ENCODE results near the gene FBLN2.

FBLN2 gene

GRCh38 chr3:13665582-13666226 lies 116.8 kb downstream of the FBLN2 start:
- no peak for DNase-seq (ENCODE audit: low spot score)

GRCh38 chr3:13666227-13666619 lies 117.3 kb downstream of the FBLN2 start:
- DNase-seq (ENCODE audit: low spot score): no peak

- DNase-seq (ENCODE audit: low spot score): no peak
Observed at GRCh38 chr3:13666781-13667709, 118.1 kb downstream of the FBLN2 start.

- no peak for DNase-seq (ENCODE audit: low spot score)
Observed at GRCh38 chr3:13668136-13668535, 119.2 kb downstream of the FBLN2 start.

GRCh38 chr3:13669457-13669856 lies 120.5 kb downstream of the FBLN2 start:
- DNase-seq (ENCODE audit: low spot score): no peak

GRCh38 chr3:13670292-13670691 lies 121.4 kb downstream of the FBLN2 start:
- no peak for DNase-seq (ENCODE audit: low spot score)

GRCh38 chr3:13671482-13672233 lies 122.7 kb downstream of the FBLN2 start:
- no peak for DNase-seq (ENCODE audit: low spot score)

- DNase-seq (ENCODE audit: low spot score): no peak
Observed at GRCh38 chr3:13673207-13673606, 124.3 kb downstream of the FBLN2 start.

- DNase-seq (ENCODE audit: low spot score): no peak
Observed at GRCh38 chr3:13674538-13675185, 125.7 kb downstream of the FBLN2 start.

GRCh38 chr3:13676356-13677017 lies 127.6 kb downstream of the FBLN2 start:
- no peak for DNase-seq (ENCODE audit: low spot score)

- DNase-seq (ENCODE audit: low spot score): no peak
Observed at GRCh38 chr3:13677272-13677671, 128.3 kb downstream of the FBLN2 start.

- no peak for DNase-seq (ENCODE audit: low spot score)
Observed at GRCh38 chr3:13681931-13682330, 133.0 kb downstream of the FBLN2 start.

- no peak for DNase-seq (ENCODE audit: low spot score)
Observed at GRCh38 chr3:13682331-13683013, 133.5 kb downstream of the FBLN2 start.

GRCh38 chr3:13683288-13683687 lies 134.4 kb downstream of the FBLN2 start:
- DNase-seq (ENCODE audit: low spot score): no peak

- DNase-seq (ENCODE audit: low spot score): no peak
Observed at GRCh38 chr3:13683772-13684171, 134.8 kb downstream of the FBLN2 start.

- DNase-seq (ENCODE audit: low spot score): no peak
Observed at GRCh38 chr3:13684350-13684749, 135.4 kb downstream of the FBLN2 start.

- no peak for DNase-seq (ENCODE audit: low spot score)
Observed at GRCh38 chr3:13684854-13685253, 135.9 kb downstream of the FBLN2 start.

GRCh38 chr3:13685721-13686120 lies 136.8 kb downstream of the FBLN2 start:
- DNase-seq (ENCODE audit: low spot score): no peak

- DNase-seq (ENCODE audit: low spot score): no peak
Observed at GRCh38 chr3:13686367-13687160, 137.6 kb downstream of the FBLN2 start.

- DNase-seq (ENCODE audit: low spot score): no peak
Observed at GRCh38 chr3:13687517-13687943, 138.6 kb downstream of the FBLN2 start.

Data from HuH-7 (cell line).